GM18526 (cell line): ENCODE measurements around the gene SHB.

Source experiments
- POLR2A ChIP-seq: IDR thresholded peaks from 3 replicates; pipeline ENCODE4 v1.6.1; 2011; ENCODE audit not compliant: insufficient read length; ENCODE audit errors: extremely low read depth

SHB gene, protein sequence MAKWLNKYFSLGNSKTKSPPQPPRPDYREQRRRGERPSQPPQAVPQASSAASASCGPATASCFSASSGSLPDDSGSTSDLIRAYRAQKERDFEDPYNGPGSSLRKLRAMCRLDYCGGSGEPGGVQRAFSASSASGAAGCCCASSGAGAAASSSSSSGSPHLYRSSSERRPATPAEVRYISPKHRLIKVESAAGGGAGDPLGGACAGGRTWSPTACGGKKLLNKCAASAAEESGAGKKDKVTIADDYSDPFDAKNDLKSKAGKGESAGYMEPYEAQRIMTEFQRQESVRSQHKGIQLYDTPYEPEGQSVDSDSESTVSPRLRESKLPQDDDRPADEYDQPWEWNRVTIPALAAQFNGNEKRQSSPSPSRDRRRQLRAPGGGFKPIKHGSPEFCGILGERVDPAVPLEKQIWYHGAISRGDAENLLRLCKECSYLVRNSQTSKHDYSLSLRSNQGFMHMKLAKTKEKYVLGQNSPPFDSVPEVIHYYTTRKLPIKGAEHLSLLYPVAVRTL

DNA sequence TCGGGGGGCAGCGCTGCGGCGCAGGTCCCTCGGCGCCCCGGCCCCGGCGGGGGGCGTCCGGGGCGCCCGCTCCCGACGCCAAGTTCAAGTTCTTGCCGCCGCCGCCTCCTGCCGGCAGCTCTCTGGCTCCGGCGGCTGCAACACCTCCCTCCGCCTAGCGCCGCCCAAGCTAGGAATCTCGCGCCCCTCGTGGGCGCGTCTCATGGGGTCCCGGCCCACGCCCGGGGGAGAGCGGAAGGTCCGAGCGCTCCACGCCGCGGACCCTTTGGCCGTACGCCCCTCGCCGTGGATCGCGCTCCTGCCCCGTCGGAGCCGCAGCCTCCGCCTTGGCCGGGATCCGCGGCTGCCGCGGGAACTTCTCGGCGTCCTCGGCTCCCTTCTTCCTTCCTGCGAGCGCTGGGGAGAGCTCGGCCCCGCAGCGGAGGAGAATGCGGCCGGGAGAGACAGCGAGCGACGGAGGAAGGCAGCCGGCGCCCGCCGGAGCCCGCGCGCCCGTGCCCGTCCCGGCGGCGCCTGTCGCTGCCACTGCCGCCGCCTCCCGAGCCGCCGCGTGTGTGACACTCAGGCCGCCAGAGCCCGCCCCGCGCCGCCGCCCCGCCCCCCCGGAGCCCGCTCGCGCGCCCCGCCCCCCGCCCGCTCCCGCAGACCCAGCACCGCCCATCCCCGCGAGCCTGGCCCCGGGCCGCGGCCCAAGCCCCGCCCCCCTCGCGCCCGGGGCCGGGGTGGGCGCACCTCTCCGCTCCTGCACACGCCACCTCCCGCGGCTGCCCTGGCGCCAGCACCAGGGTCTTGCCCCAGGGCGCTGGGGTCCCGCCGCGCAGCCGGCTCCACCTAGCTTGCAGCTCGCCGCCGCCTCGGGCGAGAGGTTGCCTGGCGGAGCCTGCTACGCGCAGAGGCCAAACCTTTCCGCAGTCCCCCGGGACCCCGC is at the start of gene SHB:
SHB (minus strand) TSS at position 527 of the 928 bp plus-strand sequence. CDS start 582 bp downstream, outside the sequence.
- peak; percentile 60 for TF ChIP-seq POLR2A

DNA sequence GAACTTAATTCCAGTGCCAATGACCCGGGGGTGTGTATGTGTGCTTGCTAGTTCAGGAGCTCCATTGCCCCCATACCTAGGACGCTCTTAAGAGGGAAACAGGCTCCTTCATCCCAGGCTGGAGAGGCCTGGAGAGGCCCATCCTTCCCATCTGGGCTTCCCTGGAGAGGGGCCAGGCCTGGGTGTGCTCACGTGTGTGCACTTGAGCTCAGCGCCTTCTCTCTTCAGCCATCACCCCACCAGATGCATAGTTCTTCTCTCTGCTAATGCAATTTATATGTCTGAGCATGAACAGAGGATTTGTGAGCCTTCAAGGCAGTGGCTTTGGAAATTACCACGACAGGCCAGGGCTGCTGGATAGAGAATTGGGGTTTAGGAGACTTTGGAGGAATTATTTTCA is 48.6 kb upstream of the SHB start:
- no peak for TF ChIP-seq POLR2A

DNA sequence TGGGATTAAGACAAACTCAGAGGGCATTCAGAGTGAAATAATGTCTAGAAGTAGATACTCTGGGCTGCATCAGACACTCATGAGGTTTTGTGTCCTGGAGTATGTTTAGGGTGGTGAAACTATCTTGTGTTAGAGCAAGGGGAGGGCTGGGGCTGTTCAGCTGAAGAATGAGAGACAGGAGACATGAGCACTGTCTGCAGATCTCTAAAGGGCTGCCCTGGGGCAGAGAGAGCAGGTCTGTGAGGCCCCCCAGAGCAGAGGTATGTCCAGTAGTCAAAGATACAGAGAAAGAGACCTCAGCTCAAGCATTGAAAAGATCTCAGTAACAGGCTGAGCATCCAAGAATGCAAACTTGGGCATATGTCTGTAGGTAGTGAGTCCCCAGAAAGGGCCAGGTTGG is 45.9 kb upstream of the SHB start:
- TF ChIP-seq POLR2A, result no peak

DNA sequence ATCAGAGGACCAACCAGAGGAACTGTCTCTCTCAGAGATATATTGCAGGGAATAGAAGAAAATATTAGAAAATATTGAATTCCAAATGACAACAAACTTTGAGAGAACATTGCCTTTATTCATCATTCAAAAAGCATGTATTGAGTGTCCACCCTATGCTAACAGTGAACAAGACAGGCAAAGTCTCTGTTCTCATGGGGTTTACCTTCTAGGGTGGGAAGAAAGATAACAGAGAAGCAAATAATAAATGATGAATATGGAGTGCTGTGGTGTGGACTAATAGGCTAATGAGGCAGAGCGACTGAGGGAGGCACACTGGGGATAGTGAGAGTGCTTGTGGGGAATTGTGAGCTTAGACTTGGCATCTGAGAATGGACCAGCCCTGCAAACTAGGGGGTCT is 43.4 kb upstream of the SHB start:
- TF ChIP-seq POLR2A, result no peak

GRCh38 chr9:38112049-38112448 is 43.0 kb upstream of the SHB start:
- no peak for TF ChIP-seq POLR2A

DNA sequence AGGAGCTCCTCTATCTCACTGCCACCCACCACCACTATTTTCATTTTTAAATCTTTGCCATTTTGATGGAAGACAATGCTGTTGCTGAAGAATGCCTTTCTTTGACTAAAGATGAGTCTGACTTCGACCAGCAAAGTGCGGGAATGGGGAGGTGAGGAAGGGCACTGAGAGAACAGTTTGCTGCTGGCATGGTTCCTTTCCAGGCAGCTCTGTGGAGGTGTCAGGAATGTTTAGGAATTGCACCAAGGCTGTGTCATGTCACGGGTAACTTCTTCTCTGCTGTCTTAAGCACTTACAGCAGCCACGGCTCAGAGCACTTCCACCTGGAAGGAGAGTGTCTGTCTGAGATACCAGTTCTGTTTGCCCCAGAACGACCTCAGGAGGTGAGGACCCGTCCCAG is 41.4 kb upstream of the SHB start:
- TF ChIP-seq POLR2A, result no peak

GRCh38 chr9:38109601-38110000 is 40.6 kb upstream of the SHB start:
- TF ChIP-seq POLR2A, result no peak

DNA sequence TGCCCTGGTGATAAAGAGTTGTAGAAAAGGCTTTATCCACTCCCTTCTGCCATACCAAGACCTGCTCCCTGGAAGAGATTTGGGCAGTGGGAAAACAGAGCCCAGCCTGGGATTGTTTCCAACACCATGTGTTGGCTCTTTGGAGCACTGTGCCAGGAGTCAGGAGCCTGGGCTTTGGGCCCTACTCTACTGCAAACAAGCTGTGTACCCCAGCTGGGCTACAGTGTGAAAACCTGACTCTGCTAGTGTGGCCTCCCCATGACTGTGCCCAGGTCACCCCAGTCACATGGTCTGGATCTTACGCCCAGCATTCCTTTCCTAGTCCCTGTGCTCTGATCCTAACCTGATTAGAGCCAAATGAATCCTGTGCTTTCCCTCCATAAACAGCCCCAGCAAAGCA is 39.3 kb upstream of the SHB start:
- TF ChIP-seq POLR2A, result no peak

DNA sequence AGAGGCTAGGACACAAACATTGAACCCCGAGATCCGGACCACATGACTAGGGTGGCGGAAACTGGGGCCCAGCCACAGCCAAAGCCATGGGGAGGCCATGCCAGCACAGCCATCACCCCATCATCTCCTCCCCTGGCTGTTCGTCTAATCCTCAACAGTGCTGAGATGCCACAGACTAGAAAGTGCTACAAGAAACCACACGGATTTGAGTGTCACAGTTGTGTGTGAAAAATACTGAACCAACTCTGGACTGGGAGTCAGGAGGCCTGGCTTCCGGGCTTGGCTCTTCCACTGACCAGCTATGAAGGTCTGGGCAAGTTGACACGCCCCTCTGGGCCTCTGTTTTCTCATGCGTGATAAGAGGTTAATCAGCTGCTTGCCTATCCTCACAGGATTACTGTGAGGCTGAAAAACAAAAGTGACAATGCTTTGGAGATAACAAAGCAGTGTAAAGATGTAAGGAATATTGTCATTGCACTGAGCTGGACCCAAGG is 38.8 kb upstream of the SHB start:
- TF ChIP-seq POLR2A, result no peak

- TF ChIP-seq POLR2A, result no peak
These were observed 38.4 kb upstream of the SHB start for GRCh38 chr9:38107405-38107804.

DNA sequence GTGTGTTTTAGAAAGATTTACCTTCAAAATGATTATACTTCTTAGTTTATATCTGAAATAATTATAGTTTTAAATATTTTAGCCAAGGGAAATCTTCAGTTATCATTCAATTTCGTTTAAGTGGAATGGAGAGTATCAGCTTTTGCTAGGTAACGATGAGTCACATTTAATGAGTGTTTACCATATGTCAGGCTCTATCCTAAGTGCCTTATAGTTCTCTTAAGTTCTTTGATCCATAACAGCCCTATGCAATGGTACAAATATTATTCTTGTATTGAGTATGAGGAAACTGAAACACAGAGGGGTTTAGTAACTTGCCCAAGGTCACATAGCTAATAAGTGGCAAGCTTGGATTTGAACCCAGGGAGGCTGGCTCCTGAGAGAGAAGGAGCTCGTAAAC is 37.5 kb upstream of the SHB start:
- TF ChIP-seq POLR2A, result no peak

DNA sequence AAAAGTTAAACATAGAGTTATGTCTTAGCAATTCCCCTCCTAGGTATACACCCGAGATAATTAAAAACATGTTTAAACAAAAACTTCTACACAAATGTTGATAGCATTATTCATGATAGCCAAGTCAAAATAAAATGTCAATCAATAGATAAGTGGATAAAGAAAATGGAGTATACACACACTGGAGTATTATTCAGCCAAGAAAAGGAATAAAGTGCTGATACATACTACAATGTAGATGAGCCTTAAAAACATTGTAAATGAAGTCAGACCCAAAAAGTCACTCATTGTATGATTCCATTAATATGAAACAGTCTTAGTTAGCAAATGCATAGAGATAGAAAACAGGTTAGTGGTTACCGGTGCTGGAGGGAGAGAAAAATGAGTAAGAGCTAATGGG is 34.3 kb upstream of the SHB start:
- TF ChIP-seq POLR2A, result no peak

- no peak for TF ChIP-seq POLR2A
These were observed 32.4 kb upstream of the SHB start for GRCh38 chr9:38101423-38101822.

DNA sequence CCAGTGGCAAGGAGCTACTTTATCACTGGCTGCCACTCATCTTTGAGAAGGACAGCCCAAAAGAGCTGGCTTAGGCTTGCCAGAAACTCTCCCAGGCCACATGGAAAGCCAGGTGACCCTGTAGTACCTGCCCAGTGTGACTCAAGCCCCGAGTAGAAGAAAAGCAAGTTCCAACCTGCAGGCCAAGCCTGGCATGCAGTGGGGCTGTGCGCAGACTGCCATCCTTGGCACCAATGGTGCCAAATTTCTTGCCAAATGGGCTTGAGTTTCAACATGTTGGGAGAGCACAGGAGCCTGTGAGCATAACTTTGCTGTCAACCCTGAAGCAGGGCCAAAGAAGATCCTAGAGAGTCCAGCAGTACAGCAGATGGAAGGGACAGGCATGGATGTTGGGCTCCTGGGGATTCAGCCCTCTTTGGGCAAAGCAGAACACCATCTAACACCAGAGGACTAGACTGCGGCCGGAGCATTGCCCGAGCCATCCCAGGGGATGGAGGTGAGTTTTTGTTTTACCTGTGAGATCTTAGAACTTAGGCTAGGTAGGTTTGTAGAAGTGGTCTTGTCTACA is 27.3 kb upstream of the SHB start:
- no peak for TF ChIP-seq POLR2A

DNA sequence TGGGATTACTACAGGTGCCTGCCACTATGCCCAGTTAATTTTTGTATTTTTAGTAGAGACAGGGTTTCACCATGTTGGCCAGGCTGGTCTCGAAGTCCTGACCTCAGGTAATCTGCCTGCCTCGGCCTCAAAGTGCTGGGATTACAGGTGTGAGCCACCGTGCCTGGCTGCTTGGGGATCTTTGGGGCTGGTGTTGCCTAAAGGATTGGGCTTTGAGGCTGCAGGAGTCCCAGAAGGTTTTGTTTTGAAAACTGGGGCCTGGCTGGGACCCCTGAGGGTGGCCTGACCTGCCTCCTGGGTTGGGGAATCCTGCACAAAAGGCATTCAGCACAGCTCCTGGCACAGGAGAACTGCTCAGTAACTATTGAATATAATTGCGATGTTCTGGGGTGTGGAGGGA is 25.1 kb upstream of the SHB start:
- TF ChIP-seq POLR2A, result no peak

DNA sequence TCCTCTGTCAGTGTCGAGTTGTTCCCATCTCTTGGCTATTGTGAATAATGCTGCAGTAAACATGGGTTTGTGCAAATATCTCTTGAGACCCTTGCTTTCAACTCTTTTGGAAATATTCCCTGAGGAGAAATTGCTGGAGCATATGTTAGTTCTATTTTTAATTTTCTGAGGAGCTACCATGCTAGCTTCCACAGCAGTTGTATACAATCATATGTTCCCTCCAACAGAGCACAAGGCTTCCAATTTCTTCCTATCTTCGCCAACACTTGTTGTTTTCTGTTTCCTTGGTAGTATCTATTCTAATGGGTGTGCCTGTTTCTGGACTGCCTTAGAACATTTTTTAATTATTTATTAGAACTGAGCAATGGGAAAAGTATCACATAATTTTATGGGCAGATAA is 23.6 kb upstream of the SHB start:
- TF ChIP-seq POLR2A, result no peak

- no peak for TF ChIP-seq POLR2A
These were observed 23.1 kb upstream of the SHB start for GRCh38 chr9:38092200-38092524.
